Measurements from ENCODE around the gene COQ9.

The COQ9 gene

GRCh38 chr16:57504491-57504890 lies 57.2 kb downstream of the COQ9 start:
- Histone ChIP-seq H3K79me2 (ENCODE audit: insufficient read depth, low read length) (no peaks in the 10 kb centered on the region), H3K36me3 (ENCODE audit: insufficient read depth, low read length) (no peaks in the 10 kb centered on the region), H3K9me3 (ENCODE audit: insufficient read depth, low read depth, low read length) (no peaks in the 10 kb centered on the region), H3K9ac (ENCODE audit: low read depth, low read length, poor library complexity, severe bottlenecking) (no peak overlapping the region), H4K20me1 (ENCODE audit: insufficient read depth, low read length, poor library complexity, severe bottlenecking) (no peaks in the 10 kb centered on the region), H3K9me2 (replicated peaks; ENCODE audit: low read depth, low read length) (no peaks in the 10 kb centered on the region), H3K27me3 (ENCODE audit: insufficient read depth, low read length, poor library complexity, severe bottlenecking) (no peaks in the 10 kb centered on the region), H3K4me3 (ENCODE audit: low read length, poor library complexity, severe bottlenecking) (no peak overlapping the region), H3K4me1 (ENCODE audit: insufficient read depth, low read length, poor library complexity, severe bottlenecking) (peaks cover 39% of the 10 kb centered on the region), H2AFZ (ENCODE audit: low read length) (no peak overlapping the region), H3F3A (ENCODE audit: low read depth) (no peaks in the 10 kb centered on the region), H3K4me2 (ENCODE audit: low read depth, low read length, poor library complexity, severe bottlenecking) (no peak overlapping the region)
- TF ChIP-seq EZH2phosphoT487 (IDR thresholded peaks at IDR 0.05; ENCODE audit: borderline replicate concordance) (no peak), CTCF (conservative IDR thresholded peaks at IDR 0.05; ENCODE audit: low read length) (no peak)

- Histone ChIP-seq H3K9ac (ENCODE audit: low read depth, low read length, poor library complexity, severe bottlenecking) (no peak overlapping the region), H3K4me1 (ENCODE audit: insufficient read depth, low read length, poor library complexity, severe bottlenecking) (peaks cover 34% of the 10 kb centered on the region), H3K36me3 (ENCODE audit: insufficient read depth, low read length) (no peaks in the 10 kb centered on the region), H3K79me2 (ENCODE audit: insufficient read depth, low read length) (no peaks in the 10 kb centered on the region), H4K20me1 (ENCODE audit: insufficient read depth, low read length, poor library complexity, severe bottlenecking) (no peaks in the 10 kb centered on the region), H3K9me2 (replicated peaks; ENCODE audit: low read depth, low read length) (no peaks in the 10 kb centered on the region), H3K4me3 (ENCODE audit: low read length, poor library complexity, severe bottlenecking) (no peak overlapping the region), H3F3A (ENCODE audit: low read depth) (no peaks in the 10 kb centered on the region), H3K9me3 (ENCODE audit: insufficient read depth, low read depth, low read length) (no peaks in the 10 kb centered on the region), H3K4me2 (ENCODE audit: low read depth, low read length, poor library complexity, severe bottlenecking) (no peak overlapping the region), H2AFZ (ENCODE audit: low read length) (no peak overlapping the region), H3K27me3 (ENCODE audit: insufficient read depth, low read length, poor library complexity, severe bottlenecking) (no peaks in the 10 kb centered on the region)
- TF ChIP-seq EZH2phosphoT487 (IDR thresholded peaks at IDR 0.05; ENCODE audit: borderline replicate concordance): no peak
- TF ChIP-seq CTCF (conservative IDR thresholded peaks at IDR 0.05; ENCODE audit: low read length): no peak
Observed at GRCh38 chr16:57505169-57505568, 57.9 kb downstream of the COQ9 start.

- Histone ChIP-seq H3K36me3 (ENCODE audit: insufficient read depth, low read length) (peaks cover 5% of the 10 kb centered on the region; the same call in 1 of the 2 replicates), H3K4me1 (ENCODE audit: insufficient read depth, low read length, poor library complexity, severe bottlenecking) (peaks cover 16% of the 10 kb centered on the region), H3K79me2 (ENCODE audit: insufficient read depth, low read length) (no peaks in the 10 kb centered on the region), H3K4me3 (ENCODE audit: low read length, poor library complexity, severe bottlenecking) (no peak overlapping the region), H3K9ac (ENCODE audit: low read depth, low read length, poor library complexity, severe bottlenecking) (no peak overlapping the region), H4K20me1 (ENCODE audit: insufficient read depth, low read length, poor library complexity, severe bottlenecking) (no peaks in the 10 kb centered on the region), H3K9me3 (ENCODE audit: insufficient read depth, low read depth, low read length) (no peaks in the 10 kb centered on the region), H3K27me3 (ENCODE audit: insufficient read depth, low read length, poor library complexity, severe bottlenecking) (no peaks in the 10 kb centered on the region), H3K9me2 (replicated peaks; ENCODE audit: low read depth, low read length) (no peaks in the 10 kb centered on the region), H3F3A (ENCODE audit: low read depth) (no peaks in the 10 kb centered on the region), H2AFZ (ENCODE audit: low read length) (no peak overlapping the region), H3K4me2 (ENCODE audit: low read depth, low read length, poor library complexity, severe bottlenecking) (no peak overlapping the region)
- TF ChIP-seq EZH2phosphoT487 (IDR thresholded peaks at IDR 0.05; ENCODE audit: borderline replicate concordance) (no peak), CTCF (conservative IDR thresholded peaks at IDR 0.05; ENCODE audit: low read length) (no peak)
Observed at GRCh38 chr16:57507136-57508034, 60.1 kb downstream of the COQ9 start.
